ENCODE measurements around the gene LANCL3. TPM values are rescaled to one million over a fixed set of nuclear protein-coding genes. Genes with fewer than 3 reads are reported as not detected.

LANCL3 gene
- total RNA-seq, 1 donor from 2014 or later, result 0.03 TPM

GRCh38 chrX:37717708-37718107, 146.2 kb downstream of the LANCL3 start:
- H3K9me3 Mint-ChIP-seq (ENCODE audit: unreplicated experiment), result peaks cover 7% of the 10 kb centered on the region
- peaks cover 4% of the 10 kb centered on the region for H3K27me3 Mint-ChIP-seq (ENCODE audit: unreplicated experiment)
- TF ChIP-seq CTCF (IDR thresholded peaks at IDR 0.05), result no peak
- H3K27ac Mint-ChIP-seq (ENCODE audit: unreplicated experiment), result no peak overlapping the region
- no peak overlapping the region for H3K4me3 Mint-ChIP-seq (ENCODE audit: unreplicated experiment)
- no peaks in the 10 kb centered on the region for H3K36me3 Mint-ChIP-seq (ENCODE audit: unreplicated experiment)
- DNase-seq (ENCODE audit: extremely low spot score, unreplicated experiment), result no peak
- H3K4me1 Mint-ChIP-seq (ENCODE audit: unreplicated experiment), result no peaks in the 10 kb centered on the region

DNA sequence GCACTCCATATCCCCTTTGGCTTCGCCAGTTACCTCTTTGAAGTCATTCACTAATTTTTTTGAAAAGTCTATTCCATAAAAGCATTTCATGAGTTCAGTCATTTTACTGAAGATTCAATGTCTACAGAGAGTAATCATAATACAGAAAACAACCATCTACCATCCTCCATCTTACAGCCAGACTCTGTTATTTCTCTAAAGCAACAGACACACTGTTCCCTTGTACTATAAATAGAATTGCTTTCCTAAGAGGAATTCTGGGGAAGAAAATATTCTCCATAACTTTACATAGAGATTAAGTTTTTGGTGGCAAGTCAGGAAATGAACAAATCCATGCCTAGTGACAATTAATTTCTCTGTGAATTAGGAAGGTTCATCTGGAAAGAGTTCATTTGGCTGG, 151.1 kb downstream of the LANCL3 start:
- H3K36me3 Mint-ChIP-seq (ENCODE audit: unreplicated experiment), result no peaks in the 10 kb centered on the region
- peaks cover 2% of the 10 kb centered on the region for H3K27me3 Mint-ChIP-seq (ENCODE audit: unreplicated experiment)
- peaks cover 7% of the 10 kb centered on the region for H3K9me3 Mint-ChIP-seq (ENCODE audit: unreplicated experiment)
- DNase-seq (ENCODE audit: extremely low spot score, unreplicated experiment), result no peak
- H3K27ac Mint-ChIP-seq (ENCODE audit: unreplicated experiment), result no peak overlapping the region
- TF ChIP-seq CTCF (IDR thresholded peaks at IDR 0.05), result no peak
- H3K4me1 Mint-ChIP-seq (ENCODE audit: unreplicated experiment), result no peaks in the 10 kb centered on the region
- H3K4me3 Mint-ChIP-seq (ENCODE audit: unreplicated experiment), result no peak overlapping the region

DNA sequence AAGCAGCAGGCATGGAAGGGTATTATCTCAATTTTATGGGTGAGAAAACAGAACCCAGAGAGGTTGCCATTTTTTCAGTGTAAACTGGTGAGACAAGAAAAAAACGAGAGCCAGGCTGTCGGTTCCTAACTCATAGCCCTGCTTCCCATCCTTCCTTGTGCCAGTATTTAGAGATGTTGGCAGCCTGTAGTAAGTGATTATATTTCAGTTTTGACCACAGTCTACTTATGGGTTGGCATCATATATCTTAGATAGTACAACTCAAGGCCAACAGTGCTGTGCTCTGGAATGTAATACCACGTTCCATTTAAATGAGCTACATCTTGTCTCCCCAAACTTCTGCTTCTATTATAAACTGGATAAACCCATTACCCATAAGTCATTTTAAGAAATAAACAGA, 154.9 kb downstream of the LANCL3 start:
- TF ChIP-seq CTCF (IDR thresholded peaks at IDR 0.05), result no peak
- DNase-seq (ENCODE audit: extremely low spot score, unreplicated experiment), result no peak
- Mint-ChIP-seq H3K9me3 (ENCODE audit: unreplicated experiment) (no peaks in the 10 kb centered on the region), H3K36me3 (ENCODE audit: unreplicated experiment) (no peaks in the 10 kb centered on the region), H3K27ac (ENCODE audit: unreplicated experiment) (no peak overlapping the region), H3K4me3 (ENCODE audit: unreplicated experiment) (no peak overlapping the region), H3K27me3 (ENCODE audit: unreplicated experiment) (peaks cover 2% of the 10 kb centered on the region), H3K4me1 (ENCODE audit: unreplicated experiment) (no peaks in the 10 kb centered on the region)

Other genes starting within 250 kb of the LANCL3 start
- gene PRRG1, start 222.3 kb upstream of the LANCL3 start, total RNA-seq, result 8.8 and 9.8 TPM in 2 replicates
- not detected in 2 replicates for gene XK, start 114.1 kb downstream of the LANCL3 start, total RNA-seq
- not detected in 2 replicates for gene CYBB, start 208.4 kb downstream of the LANCL3 start, total RNA-seq